ENCODE data around the gene CACNA1H.

GRCh38 chr16:1262210-1262845, 109.4 kb downstream of the CACNA1H start:
- TF ChIP-seq CTCF (IDR thresholded peaks at IDR 0.05): no peak
- TF ChIP-seq ZFX (IDR thresholded peaks at IDR 0.05; ENCODE audit: borderline replicate concordance): no peak
